Measurements from ENCODE around the gene NFATC2IP.
A peak's percentile ranks its signal among the peaks of the same experiment; 100 is the strongest.
"Not testable (repeated sequence)": the region's sequence is repeated elsewhere in the genome, so short reads cannot be mapped to it uniquely, and the experiment has no call there.

The NFATC2IP gene

DNA sequence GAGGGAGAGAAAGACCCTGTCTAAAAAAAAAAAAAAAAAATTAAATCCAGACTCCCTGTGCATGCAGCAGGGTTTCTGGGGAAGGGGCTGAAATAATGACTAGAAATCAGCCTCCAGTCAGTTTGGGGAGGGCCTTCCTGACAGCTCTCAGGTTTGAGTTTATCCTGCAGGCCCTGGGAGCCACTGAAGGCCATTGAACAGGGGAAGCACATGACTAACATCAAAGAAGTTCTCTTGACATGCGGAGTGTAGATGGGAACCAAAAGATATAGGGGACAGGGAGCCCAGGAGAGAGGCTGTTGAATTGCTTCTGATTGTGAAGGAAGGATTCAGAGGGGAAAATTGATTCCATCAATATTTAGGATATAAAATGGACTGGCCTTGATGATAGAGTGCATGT is 22.9 kb upstream of the NFATC2IP start:
- no peak for DNase-seq

DNA sequence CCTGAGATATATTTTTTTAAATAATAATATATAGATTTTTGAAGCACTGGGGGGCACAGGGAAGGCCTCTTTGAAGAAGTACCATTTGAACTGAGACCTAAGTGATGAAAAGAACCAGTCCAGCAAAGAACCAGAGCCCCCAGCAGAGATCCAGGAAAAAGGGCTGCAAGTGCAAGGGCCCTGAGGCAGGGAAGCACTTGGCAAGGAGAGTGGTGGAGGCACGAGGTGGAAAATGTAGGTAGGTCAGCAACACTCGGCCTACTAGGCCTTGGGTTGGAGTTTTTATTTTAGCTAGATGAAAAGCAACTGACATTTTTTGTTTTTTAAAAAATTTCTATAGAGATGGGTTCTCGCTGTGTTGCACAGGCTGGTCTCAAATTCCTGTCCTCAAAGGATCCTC is 20.5 kb upstream of the NFATC2IP start:
- no peak for DNase-seq

DNA sequence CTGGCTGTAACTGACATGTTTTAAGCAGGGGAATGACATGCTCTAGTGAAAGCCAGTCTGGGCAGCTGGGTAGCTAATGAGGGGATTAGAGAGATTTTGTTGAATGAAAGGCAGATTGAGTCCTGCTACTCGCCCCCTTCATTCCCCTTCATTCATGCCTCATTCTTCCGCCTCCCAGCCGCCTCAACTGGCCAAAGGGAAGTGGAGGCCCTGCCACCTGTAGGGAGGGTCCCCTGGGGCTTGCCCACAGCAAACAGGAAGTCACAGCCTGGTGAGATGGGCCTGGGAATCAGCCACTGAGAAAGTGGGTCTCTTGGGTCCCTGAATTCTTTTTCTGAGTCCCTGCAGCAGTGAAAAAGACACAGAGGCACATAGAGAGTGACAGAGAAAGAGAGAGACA is 20.1 kb upstream of the NFATC2IP start:
- no peak for DNase-seq

DNA sequence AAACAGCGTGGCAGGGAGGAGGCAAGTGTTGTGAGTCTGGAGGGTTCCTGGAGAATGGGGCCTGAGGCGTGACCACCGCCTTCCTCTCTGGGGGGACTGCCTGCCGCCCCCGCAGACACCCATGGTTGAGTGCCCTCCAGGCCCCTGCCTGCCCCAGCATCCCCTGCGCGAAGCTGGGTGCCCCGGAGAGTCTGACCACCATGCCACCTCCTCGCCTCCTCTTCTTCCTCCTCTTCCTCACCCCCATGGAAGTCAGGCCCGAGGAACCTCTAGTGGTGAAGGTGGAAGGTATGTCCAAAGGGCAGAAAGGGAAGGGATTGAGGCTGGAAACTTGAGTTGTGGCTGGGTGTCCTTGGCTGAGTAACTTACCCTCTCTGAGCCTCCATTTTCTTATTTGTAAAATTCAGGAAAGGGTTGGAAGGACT is 18.9 kb upstream of the NFATC2IP start, which contains the start of gene CD19:
Gene CD19, plus strand, starts transcription at position 171 of the 425 bp plus-strand sequence. Its CDS starts 30 bp downstream, at position 201.
- DNase-seq: no peak

DNA sequence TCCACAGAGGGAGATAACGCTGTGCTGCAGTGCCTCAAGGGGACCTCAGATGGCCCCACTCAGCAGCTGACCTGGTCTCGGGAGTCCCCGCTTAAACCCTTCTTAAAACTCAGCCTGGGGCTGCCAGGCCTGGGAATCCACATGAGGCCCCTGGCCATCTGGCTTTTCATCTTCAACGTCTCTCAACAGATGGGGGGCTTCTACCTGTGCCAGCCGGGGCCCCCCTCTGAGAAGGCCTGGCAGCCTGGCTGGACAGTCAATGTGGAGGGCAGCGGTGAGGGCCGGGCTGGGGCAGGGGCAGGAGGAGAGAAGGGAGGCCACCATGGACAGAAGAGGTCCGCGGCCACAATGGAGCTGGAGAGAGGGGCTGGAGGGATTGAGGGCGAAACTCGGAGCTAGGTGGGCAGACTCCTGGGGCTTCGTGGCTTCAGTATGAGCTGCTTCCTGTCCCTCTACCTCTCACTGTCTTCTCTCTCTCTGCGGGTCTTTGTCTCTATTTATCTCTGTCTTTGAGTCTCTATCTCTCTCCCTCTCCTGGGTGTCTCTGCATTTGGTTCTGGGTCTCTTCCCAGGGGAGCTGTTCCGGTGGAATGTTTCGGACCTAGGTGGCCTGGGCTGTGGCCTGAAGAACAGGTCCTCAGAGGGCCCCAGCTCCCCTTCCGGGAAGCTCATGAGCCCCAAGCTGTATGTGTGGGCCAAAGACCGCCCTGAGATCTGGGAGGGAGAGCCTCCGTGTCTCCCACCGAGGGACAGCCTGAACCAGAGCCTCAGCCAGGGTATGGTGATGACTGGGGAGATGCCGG is 18.2 kb upstream of the NFATC2IP start:
- DNase-seq: no peak

DNA sequence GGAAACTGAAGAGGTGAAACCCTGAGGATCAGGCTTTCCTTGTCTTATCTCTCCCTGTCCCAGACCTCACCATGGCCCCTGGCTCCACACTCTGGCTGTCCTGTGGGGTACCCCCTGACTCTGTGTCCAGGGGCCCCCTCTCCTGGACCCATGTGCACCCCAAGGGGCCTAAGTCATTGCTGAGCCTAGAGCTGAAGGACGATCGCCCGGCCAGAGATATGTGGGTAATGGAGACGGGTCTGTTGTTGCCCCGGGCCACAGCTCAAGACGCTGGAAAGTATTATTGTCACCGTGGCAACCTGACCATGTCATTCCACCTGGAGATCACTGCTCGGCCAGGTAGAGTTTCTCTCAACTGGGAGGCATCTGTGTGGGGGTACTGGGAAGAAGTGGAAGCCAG is 17.6 kb upstream of the NFATC2IP start:
- DNase-seq: no peak

DNA sequence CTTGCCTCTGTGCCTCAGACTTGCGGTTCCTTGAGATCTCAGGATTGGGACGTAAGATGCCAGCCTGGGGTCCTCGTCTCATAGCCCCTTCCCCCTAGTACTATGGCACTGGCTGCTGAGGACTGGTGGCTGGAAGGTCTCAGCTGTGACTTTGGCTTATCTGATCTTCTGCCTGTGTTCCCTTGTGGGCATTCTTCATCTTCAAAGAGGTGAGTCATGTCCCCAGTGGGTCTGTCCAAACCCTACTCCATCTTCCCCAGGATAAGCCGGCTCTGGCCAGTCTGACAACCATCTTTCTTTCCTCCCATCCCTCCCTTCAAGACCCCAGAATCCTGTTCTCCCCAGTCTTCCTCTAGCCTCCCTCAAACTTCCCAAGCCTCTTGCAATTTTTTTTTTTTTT is 15.4 kb upstream of the NFATC2IP start:
- DNase-seq: no peak

DNA sequence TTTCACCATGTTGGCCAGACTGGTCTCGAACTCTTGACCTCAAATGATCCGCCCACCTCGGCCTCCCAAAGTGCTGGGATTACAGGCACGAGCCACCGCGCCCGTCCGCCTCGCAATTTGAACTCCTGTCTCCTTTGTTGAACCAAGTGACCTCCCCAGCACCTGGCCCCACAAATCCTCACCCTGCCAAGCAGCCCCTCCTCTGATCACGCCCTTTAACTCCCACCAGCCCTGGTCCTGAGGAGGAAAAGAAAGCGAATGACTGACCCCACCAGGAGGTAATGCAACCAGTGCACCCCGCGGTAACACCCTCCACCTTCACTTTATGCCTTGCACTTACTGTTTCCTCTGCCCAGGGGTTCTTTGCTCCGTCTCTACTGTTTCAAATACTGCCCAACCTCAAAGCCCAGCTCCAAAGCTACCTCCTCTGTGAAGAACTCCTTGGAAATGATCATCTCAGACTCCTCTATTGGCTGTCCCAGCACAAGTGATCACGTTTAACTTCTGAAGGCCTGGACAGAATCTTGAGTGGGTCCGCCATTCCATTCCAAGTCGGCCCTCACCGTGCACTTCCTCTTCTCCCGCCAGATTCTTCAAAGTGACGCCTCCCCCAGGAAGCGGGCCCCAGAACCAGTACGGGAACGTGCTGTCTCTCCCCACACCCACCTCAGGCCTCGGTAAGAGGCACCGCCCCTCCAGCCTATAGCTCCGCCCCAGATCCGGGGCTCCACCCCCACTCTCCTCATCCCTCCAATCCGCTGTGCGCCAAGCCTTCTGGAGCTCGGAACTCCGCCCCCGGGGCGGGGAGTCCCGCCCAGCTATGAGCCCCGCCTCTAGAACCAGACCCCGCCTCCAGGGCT is 14.6 kb upstream of the NFATC2IP start:
- no peak for DNase-seq

DNA sequence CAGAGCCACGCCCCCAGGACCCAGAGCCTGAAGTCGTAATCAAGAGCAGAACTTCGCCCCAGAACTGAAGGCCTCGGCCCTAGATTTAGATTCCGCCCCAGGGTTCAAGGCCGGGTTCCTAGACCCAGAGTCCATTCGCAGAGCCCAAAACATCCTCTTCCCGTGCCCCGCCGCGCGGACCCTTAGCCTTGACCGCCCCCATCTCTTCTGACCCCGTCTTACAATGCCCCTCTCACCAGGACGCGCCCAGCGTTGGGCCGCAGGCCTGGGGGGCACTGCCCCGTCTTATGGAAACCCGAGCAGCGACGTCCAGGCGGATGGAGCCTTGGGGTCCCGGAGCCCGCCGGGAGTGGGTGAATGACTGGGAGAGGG is 14.0 kb upstream of the NFATC2IP start:
- DNase-seq: no peak

DNA sequence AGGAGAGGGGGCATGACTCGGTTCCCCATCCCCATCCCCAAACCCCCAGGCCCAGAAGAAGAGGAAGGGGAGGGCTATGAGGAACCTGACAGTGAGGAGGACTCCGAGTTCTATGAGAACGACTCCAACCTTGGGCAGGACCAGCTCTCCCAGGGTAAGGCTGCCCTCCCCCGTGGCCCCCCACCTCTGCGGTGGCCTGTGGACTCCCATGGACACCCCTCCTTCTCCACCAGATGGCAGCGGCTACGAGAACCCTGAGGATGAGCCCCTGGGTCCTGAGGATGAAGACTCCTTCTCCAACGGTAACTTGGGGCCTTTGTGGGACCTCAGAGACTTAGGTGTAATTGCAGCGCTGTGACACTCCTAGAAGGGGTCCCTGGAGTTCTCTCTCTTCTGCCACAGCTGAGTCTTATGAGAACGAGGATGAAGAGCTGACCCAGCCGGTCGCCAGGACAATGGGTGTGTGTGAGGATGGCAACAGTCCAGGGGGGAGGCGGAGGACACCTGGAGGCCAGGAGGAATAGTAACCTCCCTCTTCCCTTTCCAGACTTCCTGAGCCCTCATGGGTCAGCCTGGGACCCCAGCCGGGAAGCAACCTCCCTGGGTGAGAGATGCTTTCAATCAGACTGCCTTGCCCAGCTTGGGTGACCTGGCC is 13.4 kb upstream of the NFATC2IP start:
- no peak for DNase-seq

DNA sequence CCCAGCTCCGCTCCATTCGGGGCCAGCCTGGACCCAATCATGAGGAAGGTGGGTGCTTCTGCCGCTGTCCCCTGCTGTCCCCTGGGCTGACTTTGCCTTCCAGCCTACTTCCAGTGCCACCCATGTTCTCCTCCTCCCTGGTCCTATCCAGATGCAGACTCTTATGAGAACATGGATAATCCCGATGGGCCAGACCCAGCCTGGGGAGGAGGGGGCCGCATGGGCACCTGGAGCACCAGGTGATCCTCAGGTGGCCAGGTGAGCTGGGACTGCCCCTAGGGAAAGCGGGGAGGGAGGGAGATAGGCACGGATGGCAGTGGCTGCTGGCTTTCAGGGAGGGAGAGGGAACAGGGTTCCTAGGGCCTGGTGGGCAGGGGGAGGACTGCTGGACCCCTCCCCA is 12.0 kb upstream of the NFATC2IP start:
- DNase-seq: no peak

DNA sequence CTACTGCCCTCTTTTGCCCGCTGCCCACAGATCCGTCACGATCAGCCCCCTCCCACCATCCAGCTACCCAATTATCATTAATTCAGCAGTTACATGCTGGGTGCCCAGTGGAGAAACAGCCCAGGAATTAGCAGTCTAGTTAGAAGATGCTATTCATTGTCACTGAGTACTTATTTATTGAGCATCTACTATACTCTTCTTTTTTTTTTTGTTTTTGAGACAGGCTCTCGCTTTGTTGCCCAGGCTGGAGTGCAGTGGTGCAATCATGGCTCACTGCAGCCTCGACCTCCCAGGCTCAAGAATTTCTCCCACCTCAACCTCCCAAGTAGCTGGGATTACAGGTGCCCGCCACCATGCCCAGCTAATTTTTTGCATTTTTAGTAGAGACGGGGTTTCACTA is 10.9 kb upstream of the NFATC2IP start:
- not testable (repeated sequence) for DNase-seq

DNA sequence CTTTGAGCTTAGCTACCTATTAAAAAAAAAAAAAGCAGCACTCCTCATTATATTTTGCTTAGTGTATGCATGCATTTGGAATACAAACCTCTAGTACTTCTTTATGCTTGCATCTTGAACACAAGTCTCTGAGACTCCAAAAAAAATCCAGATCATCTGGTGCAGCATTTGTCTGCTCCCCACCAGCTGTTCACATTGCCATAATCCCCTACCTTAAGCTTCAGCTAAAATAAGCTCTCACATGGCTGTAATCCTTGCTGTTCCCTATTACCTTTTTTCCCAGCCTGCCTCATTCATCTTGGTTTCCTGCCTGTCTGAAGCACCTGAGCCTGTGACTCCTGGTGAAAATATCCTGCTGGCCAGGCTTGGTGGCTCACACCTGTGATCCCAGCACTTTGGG is 7.5 kb upstream of the NFATC2IP start:
- no peak for DNase-seq

DNA sequence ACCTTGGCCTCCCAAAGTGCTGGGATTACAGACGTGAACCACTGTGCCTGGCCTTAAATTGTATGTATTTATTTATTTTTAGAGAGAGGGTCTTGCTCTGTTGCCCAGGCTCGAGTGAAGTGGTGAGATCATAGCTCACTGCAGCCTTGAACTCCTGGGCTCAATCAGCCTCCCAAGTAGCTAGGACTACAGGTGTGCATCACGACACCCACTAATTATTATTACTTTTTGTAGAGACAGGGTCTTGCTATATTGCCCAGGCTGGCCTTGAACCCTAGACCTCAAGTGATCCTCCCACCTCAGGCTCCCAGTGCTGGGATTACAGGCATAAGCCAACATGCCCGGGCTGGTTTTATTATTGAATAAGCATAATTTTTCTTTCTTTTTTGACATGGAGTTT is 4.1 kb upstream of the NFATC2IP start:
- DNase-seq: no peak

DNA sequence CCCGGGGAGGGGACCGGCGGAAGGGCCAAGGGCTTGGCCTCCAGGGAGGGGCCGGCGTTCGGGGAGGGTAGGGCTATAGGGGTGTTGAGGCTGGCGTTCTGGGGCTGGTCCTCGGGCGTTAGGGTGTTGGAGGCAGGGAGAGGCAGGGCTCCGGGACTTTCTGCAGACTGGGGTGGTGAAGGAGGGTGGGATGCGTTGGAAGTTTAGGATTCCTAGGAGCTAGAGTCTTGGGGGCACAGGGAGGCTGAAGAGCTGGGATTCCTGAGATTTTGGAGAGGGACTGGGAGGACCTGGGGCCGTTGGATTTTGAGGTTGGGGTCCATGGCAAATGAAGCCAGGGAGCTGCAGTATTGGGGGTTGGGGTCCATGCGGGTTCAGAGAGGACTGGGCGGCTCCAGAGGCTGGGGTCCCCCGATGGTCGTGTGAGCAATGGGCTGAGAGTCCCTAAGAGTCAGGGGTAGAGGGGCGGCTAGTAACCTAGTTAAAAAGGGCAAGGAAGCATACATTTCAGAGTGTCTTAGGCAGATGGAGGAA is 740 bp downstream of the NFATC2IP start:
- no peak for DNase-seq

DNA sequence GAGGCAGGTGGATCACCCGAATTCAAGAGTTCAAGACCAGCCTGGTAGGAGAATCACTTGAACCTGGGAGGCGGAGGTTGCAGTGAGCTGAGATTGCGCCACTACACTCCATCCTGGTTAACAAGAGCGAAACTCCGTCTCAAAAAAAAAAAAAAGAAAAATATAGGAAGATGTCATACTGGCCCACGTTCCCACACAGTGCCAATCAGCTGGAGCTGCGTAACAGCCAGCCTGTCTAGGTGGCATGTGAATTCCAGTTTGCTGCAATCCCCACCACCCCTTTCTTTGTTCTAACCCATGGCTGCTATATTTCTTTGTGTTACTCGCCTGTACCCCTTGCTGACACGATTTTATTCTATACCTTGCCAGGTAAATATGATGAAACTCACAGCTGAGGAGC is 7.5 kb downstream of the NFATC2IP start:
- no peak for DNase-seq

DNA sequence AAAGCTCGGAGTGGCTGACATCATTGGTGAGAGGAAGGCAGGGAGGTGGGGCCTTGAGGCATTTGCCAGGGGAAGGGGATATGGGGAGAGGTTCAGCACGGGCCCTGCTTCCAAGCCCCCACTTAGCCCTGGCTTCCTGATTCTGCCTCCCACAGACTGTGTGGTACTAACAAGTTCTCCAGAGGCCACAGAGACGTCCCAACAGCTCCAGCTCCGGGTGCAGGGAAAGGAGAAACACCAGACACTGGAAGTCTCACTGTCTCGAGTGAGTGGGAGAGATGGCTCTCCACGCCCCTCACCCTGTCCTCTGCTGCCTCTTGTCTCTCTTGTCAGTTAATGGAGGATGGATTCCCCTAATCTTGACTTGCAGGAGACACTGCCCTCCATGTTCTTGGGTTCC is 8.1 kb downstream of the NFATC2IP start:
- no peak for DNase-seq

DNA sequence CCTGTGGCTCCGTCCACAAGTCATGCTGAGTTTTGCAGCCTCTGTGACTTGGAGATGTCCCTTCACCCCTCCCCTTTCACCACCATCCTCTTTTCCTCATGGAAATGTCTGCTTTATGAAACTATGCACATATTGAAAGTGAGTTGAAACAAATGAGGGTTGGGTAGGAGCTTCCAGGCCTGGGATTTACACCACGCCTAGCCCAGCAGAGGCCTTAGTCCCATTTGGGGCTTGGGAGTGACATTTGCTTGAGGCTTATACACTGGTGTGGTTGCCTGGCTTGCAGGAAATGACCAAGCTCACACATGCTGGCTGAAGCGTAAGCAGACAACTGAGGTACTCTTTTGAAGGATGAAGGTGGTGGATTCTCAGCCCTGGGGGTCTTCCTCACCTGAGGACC is 13.3 kb downstream of the NFATC2IP start:
- no peak for DNase-seq

DNA sequence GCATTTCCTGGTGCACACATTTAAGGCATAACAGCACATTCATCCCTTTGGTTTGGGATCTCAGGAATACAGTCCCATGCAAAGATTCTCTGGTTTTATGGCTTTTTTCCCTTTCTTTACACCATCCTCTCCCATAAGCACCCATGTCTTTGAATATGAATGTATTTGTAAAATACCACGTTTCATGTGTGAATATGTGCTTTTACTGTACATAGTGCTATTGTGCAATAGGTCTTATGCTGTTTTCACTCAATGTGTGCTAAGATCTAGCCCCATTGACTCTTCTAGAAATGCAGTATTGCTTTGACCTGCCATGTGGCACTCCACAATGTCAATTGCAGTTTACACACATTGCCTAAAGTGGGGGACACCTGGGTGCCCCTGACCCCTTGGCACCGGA is 13.8 kb downstream of the NFATC2IP start:
- no peak for DNase-seq

DNA sequence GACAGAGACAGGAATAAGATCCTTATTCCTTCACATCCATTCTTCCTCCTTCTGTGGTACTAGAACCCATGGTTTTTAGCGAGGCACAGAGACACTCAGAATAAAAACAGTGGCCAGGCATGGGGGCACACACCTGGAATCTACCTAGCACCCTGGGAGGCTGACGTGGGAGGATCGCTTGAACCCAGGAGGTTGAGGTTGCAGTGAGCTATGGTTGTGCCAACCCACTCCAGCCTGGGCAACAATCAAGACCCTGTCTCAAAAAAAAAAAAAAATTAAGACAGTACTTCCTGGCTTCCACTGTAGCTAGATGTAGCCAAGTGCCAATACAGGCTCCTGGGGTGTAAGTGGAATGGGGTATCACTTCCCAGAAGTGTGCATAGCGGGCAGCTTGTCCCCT is 16.4 kb downstream of the NFATC2IP start:
- DNase-seq: no peak

DNA sequence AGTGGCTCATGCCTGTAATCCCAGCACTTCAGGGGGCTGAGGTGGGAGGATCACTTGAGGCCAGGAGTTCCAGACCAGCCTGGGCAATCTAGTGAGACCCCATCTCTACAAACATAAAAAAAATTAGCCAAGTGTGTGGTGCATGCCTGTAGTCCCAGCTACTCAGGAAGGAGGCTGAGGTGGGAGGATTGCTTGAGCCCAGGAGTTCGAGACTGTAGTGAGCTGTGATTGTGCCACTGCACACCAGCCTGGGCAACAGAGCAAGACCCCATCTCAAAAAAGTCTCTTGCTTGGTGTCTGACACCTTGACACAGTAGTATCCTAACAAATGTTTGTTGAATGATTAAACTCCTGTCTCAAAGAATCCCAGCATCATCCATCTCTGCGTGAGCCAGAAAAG is 19.0 kb downstream of the NFATC2IP start:
- DNase-seq: not testable (repeated sequence)

DNA sequence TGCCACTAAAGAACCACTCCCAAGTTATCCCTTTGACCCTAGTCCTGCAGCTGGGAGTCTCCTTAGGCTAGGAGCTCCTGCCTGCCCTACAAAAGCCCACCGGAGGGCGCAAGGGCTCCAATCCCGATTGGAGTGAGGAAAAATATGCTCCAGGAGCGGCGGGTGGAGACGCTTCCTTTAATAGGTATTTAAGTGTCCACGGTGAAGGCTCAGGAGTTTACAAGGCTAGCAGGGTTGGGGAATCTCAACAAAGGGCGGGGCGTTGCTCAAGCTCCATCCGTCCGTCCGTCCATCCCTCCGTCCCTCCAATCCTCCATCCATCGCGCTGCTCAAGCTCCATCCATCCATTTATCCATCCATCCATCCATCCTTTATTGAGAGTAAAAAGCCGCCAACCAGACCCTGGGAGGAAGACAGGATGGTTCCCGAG is 23.3 kb downstream of the NFATC2IP start:
- peak; percentile 65 for DNase-seq

DNA sequence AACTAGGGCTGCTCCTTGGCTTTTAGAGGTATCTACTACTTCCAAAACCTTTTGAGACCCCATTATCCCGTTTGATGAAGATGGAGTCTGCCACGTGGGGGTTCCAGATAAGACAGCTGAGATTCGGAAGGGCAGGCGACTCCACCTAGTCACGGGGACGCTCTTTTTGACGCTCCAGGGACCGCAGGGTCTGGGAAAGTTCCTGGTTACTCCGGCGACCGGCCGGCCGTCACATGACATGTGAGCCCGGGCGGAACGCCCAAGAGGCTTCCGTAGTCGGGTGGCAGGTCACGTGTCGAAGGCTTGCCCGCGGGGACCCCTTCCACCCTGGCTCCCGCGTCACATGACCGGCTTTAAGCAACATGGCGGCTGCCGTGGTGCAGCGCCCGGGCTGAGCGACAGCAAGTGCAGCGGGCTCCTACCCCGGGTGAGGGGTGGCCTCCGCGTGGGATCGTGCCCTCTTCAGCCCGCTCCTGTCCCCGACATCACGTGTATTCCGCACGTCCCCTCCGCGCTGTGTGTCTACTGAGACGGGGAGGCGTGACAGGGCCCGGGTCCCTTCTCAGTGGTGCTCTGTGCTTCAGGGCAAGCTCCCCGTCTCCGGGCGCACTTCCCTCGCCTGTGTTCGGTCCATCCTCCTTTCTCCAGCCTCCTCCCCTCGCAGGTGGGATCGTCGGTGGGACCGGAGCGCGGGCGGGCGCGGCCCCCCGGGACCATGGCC is 23.9 kb downstream of the NFATC2IP start, which contains the start of gene SPNS1:
Gene SPNS1, plus strand, starts transcription at position 342 of the 721 bp plus-strand sequence. Its CDS starts 374 bp downstream, at position 716.
- peak; percentile 92 for DNase-seq

All from NCI-H2227 treated with DMSO at 0.1 percent for 48 hours (cell line).